K562 (cell line): ENCODE data around the gene SUMF2. TPM values are rescaled to one million over a fixed set of nuclear protein-coding genes. Genes with fewer than 3 reads are reported as not detected.
A peak's percentile ranks its signal among the peaks of the same experiment; 100 is the strongest.

ENCODE experiments used
- EP300 ChIP-seq: IDR thresholded peaks from 2 replicates; pipeline ENCODE4 v1.6.1; 2012; ENCODE audit warnings: low read length, improper control_type of control experiment
- GABPA ChIP-seq: fragments of 200-800 bp; sonication (Bioruptor generic); conservative IDR thresholded peaks from 2 replicates; pipeline ENCODE4 v1.6.1; 2016; ENCODE audit warnings: low read depth, missing genetic modification characterization, missing compliant biosample characterization
- HINFP ChIP-seq: fragments of 450-650 bp; conservative IDR thresholded peaks from 2 replicates; pipeline ENCODE4 v1.6.1; 2016; ENCODE audit warnings: missing genetic modification characterization, low read depth, mild to moderate bottlenecking, control low read depth, missing compliant biosample characterization
- KDM4B ChIP-seq, 2 experiments: fragments of 450-650 bp in 1 of 2; sonication (generic) in 1 of 2; IDR thresholded peaks; 2 replicates each; pipeline ENCODE4 v1.6.1; 2016 to 2017; ENCODE audit warnings: borderline replicate concordance in 2 of 2, antibody characterized with exemption in 1 of 2, low read depth in 1 of 2, mild to moderate bottlenecking in 1 of 2
- KLF16 ChIP-seq: IDR thresholded peaks from 2 replicates; pipeline ENCODE4 v1.6.1; 2016; ENCODE audit warnings: antibody characterized with exemption
- MTA2 ChIP-seq: fragments of 450-650 bp; IDR thresholded peaks from 2 replicates; pipeline ENCODE4 v1.6.1; 2016; ENCODE audit warnings: low read depth
- NEUROD1 ChIP-seq: fragments of 150-350 bp; IDR thresholded peaks from 2 replicates; pipeline ENCODE4 v1.6.1; 2014; ENCODE audit warnings: borderline replicate concordance, low read length, low read depth; ENCODE audit not compliant: partially characterized antibody
- PTBP1 ChIP-seq: fragments of 200-400 bp; formaldehyde crosslinking; IDR thresholded peaks from 2 replicates; pipeline ENCODE4 v1.6.1; 2017; ENCODE audit warnings: low read depth, low read length
- SIN3B ChIP-seq: fragments of 450-650 bp; IDR thresholded peaks from 2 replicates; pipeline ENCODE4 v1.6.1; 2017; ENCODE audit warnings: low read depth, mild to moderate bottlenecking, moderate library complexity
- SOX6 ChIP-seq: fragments of 450-650 bp; IDR thresholded peaks from 2 replicates; pipeline ENCODE4 v1.6.1; 2014; ENCODE audit warnings: mild to moderate bottlenecking
- SREBF2 ChIP-seq: sonication (generic); formaldehyde crosslinking; IDR thresholded peaks from 2 replicates; pipeline ENCODE4 v1.4.0; 2020; ENCODE audit warnings: mild to moderate bottlenecking, missing genetic modification reagents
- TBL1XR1 ChIP-seq, 2 experiments: IDR thresholded peaks; 2 replicates each; pipeline ENCODE4 v1.6.1; 2012; ENCODE audit warnings: improper control_type of control experiment in 2 of 2, low read length in 2 of 2, mild to moderate bottlenecking in 1 of 2
- USF1 ChIP-seq: sonication (generic); formaldehyde crosslinking; IDR thresholded peaks from 2 replicates; pipeline ENCODE4 v1.9.0; 2022; ENCODE audit warnings: mild to moderate bottlenecking, missing genetic modification reagents
- VEZF1 ChIP-seq: fragments of 200-800 bp; sonication (Bioruptor generic); IDR thresholded peaks from 2 replicates; pipeline ENCODE4 v1.6.1; 2017; ENCODE audit warnings: missing genetic modification characterization, missing compliant biosample characterization
- ZNF253 ChIP-seq: fragments of 250-450 bp; sonication (Bioruptor Pico); conservative IDR thresholded peaks from 2 replicates; pipeline ENCODE4 v1.6.1; 2021; ENCODE audit warnings: mild to moderate bottlenecking
- ZNF280A ChIP-seq: fragments of 450-650 bp; IDR thresholded peaks from 2 replicates; pipeline ENCODE4 v1.6.1; 2018; ENCODE audit warnings: mild to moderate bottlenecking, low read depth; ENCODE audit not compliant: partially characterized antibody
- ZNF408 ChIP-seq: fragments of 250-450 bp; sonication (Bioruptor Pico); IDR thresholded peaks from 2 replicates; pipeline ENCODE4 v1.4.0; 2020; ENCODE audit warnings: low read depth, mild to moderate bottlenecking, moderate library complexity
- ZNF444 ChIP-seq: fragments of 250-450 bp; sonication (Bioruptor Pico); IDR thresholded peaks from 2 replicates; pipeline ENCODE4 v1.4.0; 2020; ENCODE audit warnings: mild to moderate bottlenecking, moderate library complexity
- ZNF780A ChIP-seq: fragments of 250-450 bp; sonication (Bioruptor Pico); IDR thresholded peaks from 2 replicates; pipeline ENCODE4 v1.5.0; 2021; ENCODE audit warnings: mild to moderate bottlenecking
- polyA plus RNA-seq, 8 experiments: library from polyadenylated mRNA; depleted of rRNA in 4 of 8; stranded (reverse) in 5 of 8; unstranded in 3 of 8; fragments of >200 nt; fragmentation: Nextera tagmentation in 2 of 8; fragmentation: Illumina TruSeq in 1 of 8; extraction: Ambion mirVana in 2 of 8; extraction: Trizol in 1 of 8; gene quantifications; 2 replicates each; pipeline versions ENCODE4 v1.2.1 to v1.2.3, GENCODE V29; 2011 to 2014; ENCODE audit warnings: inconsistent platforms in 1 of 8, missing spikeins in 1 of 8
- total RNA-seq, 7 experiments: library from RNA; depleted of rRNA in 6 of 7; stranded (reverse); fragments of >200 nt in 6 of 7; fragmentation: Illumina TruSeq in 2 of 7; extraction: Trizol in 2 of 7; gene quantifications; 2 replicates each; pipeline versions ENCODE4 v1.2.1 to v1.2.3, GENCODE V29; 2011 to 2021; ENCODE audit warnings: low replicate concordance in 1 of 7

Gene SUMF2
- total and polyA plus RNA-seq, 9 of the 15 experiments (the other 6 are each of a cell fraction or from before 2014, with no cell fraction given), result 39.0 to 113 (median 67.7) TPM

- TF ChIP-seq HINFP (tag), result 0 out of 2 replicates have a peak, but pooled peaks have one; percentile 8
- TF ChIP-seq USF1 (CRISPR knock-in tag), result peak; percentile 80
- no peak for TF ChIP-seq MTA2
- no peak for TF ChIP-seq ZNF780A (CRISPR knock-in tag)
- peak; percentile 95 for TF ChIP-seq GABPA
- TF ChIP-seq ZNF408 (CRISPR knock-in tag), result no peak
- no peak for TF ChIP-seq PTBP1
- 0 out of 2 replicates have a peak, but pooled peaks have one; percentile 24 for TF ChIP-seq SOX6
- TF ChIP-seq SREBF2 (CRISPR knock-in tag), result no peak
- no peak for TF ChIP-seq ZNF444 (CRISPR knock-in tag)
- no peak for TF ChIP-seq ZNF253 (CRISPR knock-in tag)
- no peak for TF ChIP-seq KLF16
- no peak; the same call in 1 of the 2 replicates for TF ChIP-seq SIN3B
- peak; percentile 69 for TF ChIP-seq NEUROD1
- TF ChIP-seq ZNF280A, result no peak
- TF ChIP-seq VEZF1 (CRISPR knock-in tag), result no peak
- TF ChIP-seq KDM4B (IDR thresholded peaks at IDR 0.05; ENCODE audit: borderline replicate concordance in 2 of 2, low read depth in 1 of 2), result peak in 1 of 2 experiments; percentile 77; a peak in 1 of 4 replicates
- TF ChIP-seq EP300, result peak; percentile 37; the same call in 1 of the 2 replicates
- TF ChIP-seq TBL1XR1 (IDR thresholded peaks at IDR 0.05; ENCODE audit: low read length in 2 of 2), result no peak; a peak in 1 of 4 replicates
Measured at GRCh38 chr7:56106108-56107073, 42.3 kb downstream of the SUMF2 start, which contains the start of gene CHCHD2 (continued).
